Measurements from ENCODE around the gene ZNF467. TPM values are rescaled to one million over a fixed set of nuclear protein-coding genes. Genes with fewer than 3 reads are reported as not detected.

The ZNF467 gene
- total and polyA plus RNA-seq, 2 donors (not counting 3 experiments of a cell fraction or from before 2014, with no cell fraction given) = 4.2 to 8.9 TPM

- FAIRE-seq (no peak), DNase-seq (ENCODE audit: low read depth, low spot score) (no peak)
- no peaks in the 10 kb centered on the region for H3K27me3 ChIP-seq (ENCODE audit: control insufficient read depth in 2 of 2, insufficient read depth in 2 of 2, low read length in 2 of 2)
- intact Hi-C loops (cut with micrococcal nuclease) = no loop called here
- H3K9ac ChIP-seq (replicated peaks; ENCODE audit: extremely low read depth, insufficient read depth, low read length) = no peak overlapping the region
- no peaks in the 10 kb centered on the region for H3K79me2 ChIP-seq (ENCODE audit: control insufficient read depth, insufficient read depth, low read length)
- H3K4me1 ChIP-seq (ENCODE audit: control insufficient read depth, extremely low read depth, insufficient read depth, low read length) = no peaks in the 10 kb centered on the region
- BruUV-seq (replicated peaks) = no TSS peak
- H2AFZ ChIP-seq (ENCODE audit: low read depth, low read length) = no peak overlapping the region
- no peak overlapping the region for H3K4me3 ChIP-seq (replicated peaks in 1 of 3; ENCODE audit: insufficient read depth in 1 of 3, low read depth in 1 of 3, low read length in 3 of 3)
- no peak overlapping the region for H3K27ac ChIP-seq (ENCODE audit: insufficient read depth, low read depth, low read length)
- POLR2A ChIA-PET = no interaction called here
- no peak for TF ChIP-seq POLR2AphosphoS5 (IDR thresholded peaks at IDR 0.05; ENCODE audit: insufficient read depth, low read depth, low read length)
- no peak for TF ChIP-seq EZH2 (IDR thresholded peaks at IDR 0.05; ENCODE audit: borderline replicate concordance, low read depth, low read length, severe bottlenecking)
- no peak for TF ChIP-seq GATA2 (IDR thresholded peaks at IDR 0.05; ENCODE audit: insufficient read depth, insufficient read length, low read depth, low read length)
- no peak for TF ChIP-seq MAX (IDR thresholded peaks at IDR 0.05; ENCODE audit: insufficient read depth, insufficient read length)
- no peak for TF ChIP-seq POLR2A (IDR thresholded peaks at IDR 0.05; ENCODE audit: low read depth, low read length)
- no peak for TF ChIP-seq JUN (IDR thresholded peaks at IDR 0.05; ENCODE audit: borderline replicate concordance, insufficient read depth, insufficient read length, low read depth)
- no peak for TF ChIP-seq MYC (IDR thresholded peaks at IDR 0.05; ENCODE audit: low read depth, low read length)
- no peak for TF ChIP-seq CTCF (IDR thresholded peaks at IDR 0.05; ENCODE audit: extremely low read depth in 1 of 2, insufficient read depth in 1 of 2, low read depth in 1 of 2, low read length in 2 of 2)
- TF ChIP-seq FOS (IDR thresholded peaks at IDR 0.05; ENCODE audit: borderline replicate concordance, insufficient read depth, low read length) = no peak
- CTCF ChIA-PET = interaction anchor here (5.4 kb wide), 1 partner anchor 8 kb away, joined by 39 read pairs; no protein-coding TSS in a partner anchor
- no peaks in the 10 kb centered on the region for H3K9me3 ChIP-seq (replicated peaks; ENCODE audit: control insufficient read depth, insufficient read depth, low read length)
- dilution Hi-C loops (cut with MboI; ENCODE audit: extremely low pct_ligation_motif_present, low sequenced_read_pairs) = no loop called here
- H3K36me3 ChIP-seq (ENCODE audit: control insufficient read depth in 2 of 2, extremely low read depth in 1 of 2, insufficient read depth in 2 of 2, low read length in 2 of 2) = peaks cover 0 to 12% of the 10 kb centered on the region in 2 experiments
- no peaks in the 10 kb centered on the region for H3K9me1 ChIP-seq (replicated peaks; ENCODE audit: control insufficient read depth, extremely low read depth, insufficient read depth, low read length)
- H3K4me2 ChIP-seq (ENCODE audit: insufficient read depth, low read length) = no peak overlapping the region
- no peaks in the 10 kb centered on the region for H4K20me1 ChIP-seq (replicated peaks; ENCODE audit: control insufficient read depth, extremely low read depth, insufficient read depth, low read length)
Observed at GRCh38 chr7:149733131-149733923, 40.1 kb downstream of the ZNF467 start.

Measured in endothelial cell of umbilical vein (primary cell).